ENCODE data around the gene BEND6. TPM values are rescaled to one million over a fixed set of nuclear protein-coding genes. Genes with fewer than 3 reads are reported as not detected.
A peak's percentile ranks its signal among the peaks of the same experiment; 100 is the strongest.

BEND6 gene
- total and polyA plus RNA-seq, 2 of the 13 experiments (the other 11 are each of a cell fraction or from before 2014, with no cell fraction given), result 0.20 to 0.21 TPM

DNA sequence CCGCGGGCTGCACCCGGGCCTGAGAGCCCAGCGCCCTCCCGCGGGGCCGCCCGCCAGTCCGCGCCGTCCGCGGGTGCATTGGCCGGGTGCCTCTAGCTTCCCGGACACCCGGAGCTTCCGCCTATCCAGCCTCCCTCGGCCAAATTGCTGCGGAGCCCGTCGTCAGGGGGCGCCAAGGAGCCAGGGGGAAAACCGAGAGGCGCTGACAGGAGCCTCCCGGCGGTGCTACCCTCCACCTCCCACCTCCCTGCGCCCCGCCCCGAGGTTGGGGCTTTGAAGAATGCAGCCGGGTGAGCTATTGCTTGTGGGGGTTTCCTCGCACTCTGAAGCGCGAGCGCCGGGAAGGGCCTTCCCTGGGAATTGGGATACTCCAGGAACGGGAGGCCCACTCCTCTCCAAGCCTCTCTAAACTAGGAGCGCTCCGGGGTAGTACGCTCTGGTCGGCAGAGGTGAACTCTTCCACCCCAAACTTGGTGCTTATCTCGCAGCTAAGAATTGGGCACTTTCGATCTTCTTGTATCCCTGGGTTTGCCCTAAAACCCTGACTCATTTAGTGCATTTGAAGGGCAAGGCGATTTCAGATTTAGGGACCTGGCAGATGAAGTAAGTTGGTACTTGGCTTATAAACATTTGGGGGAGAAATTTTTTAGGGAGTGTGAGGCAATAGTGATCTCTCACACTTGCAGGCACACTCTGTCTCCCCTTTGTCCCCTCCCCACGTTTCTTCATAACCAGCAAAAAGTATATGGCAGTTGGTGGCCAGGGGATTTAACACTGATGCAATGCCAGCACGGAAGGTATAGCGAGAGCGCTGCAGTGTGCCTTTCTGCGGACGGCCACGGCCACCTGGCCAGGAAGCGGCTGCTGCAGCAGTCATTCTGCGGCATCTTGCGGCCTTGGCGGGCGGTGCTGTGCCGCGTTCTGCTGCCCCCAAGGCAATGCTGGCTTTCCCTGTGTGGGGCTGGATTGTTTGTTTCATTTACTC, 556 bp downstream of the BEND6 start (continued):
- TF ChIP-seq ZKSCAN1 (IDR thresholded peaks at IDR 0.05; ENCODE audit: low read length), result no peak
- TF ChIP-seq, protein P1, sequence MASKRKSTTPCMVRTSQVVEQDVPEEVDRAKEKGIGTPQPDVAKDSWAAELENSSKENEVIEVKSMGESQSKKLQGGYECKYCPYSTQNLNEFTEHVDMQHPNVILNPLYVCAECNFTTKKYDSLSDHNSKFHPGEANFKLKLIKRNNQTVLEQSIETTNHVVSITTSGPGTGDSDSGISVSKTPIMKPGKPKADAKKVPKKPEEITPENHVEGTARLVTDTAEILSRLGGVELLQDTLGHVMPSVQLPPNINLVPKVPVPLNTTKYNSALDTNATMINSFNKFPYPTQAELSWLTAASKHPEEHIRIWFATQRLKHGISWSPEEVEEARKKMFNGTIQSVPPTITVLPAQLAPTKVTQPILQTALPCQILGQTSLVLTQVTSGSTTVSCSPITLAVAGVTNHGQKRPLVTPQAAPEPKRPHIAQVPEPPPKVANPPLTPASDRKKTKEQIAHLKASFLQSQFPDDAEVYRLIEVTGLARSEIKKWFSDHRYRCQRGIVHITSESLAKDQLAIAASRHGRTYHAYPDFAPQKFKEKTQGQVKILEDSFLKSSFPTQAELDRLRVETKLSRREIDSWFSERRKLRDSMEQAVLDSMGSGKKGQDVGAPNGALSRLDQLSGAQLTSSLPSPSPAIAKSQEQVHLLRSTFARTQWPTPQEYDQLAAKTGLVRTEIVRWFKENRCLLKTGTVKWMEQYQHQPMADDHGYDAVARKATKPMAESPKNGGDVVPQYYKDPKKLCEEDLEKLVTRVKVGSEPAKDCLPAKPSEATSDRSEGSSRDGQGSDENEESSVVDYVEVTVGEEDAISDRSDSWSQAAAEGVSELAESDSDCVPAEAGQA (IDR thresholded peaks at IDR 0.05; ENCODE audit: low read depth), result 0 out of 2 replicates have a peak, but pooled peaks have one; percentile 48
- TF ChIP-seq, protein P1 (CRISPR knock-in tag; IDR thresholded peaks at IDR 0.05; ENCODE audit: borderline replicate concordance), result no peak
- TF ChIP-seq SMYD3 (CRISPR knock-in tag; IDR thresholded peaks at IDR 0.05), result no peak
- no peak for TF ChIP-seq SMARCC2 (IDR thresholded peaks at IDR 0.05)
- TF ChIP-seq TBL1XR1 (IDR thresholded peaks at IDR 0.05; ENCODE audit: borderline replicate concordance, low read length, partially characterized antibody), result no peak
- TF ChIP-seq WIZ (CRISPR knock-in tag; IDR thresholded peaks at IDR 0.05), result no peak
- 0 out of 2 replicates have a peak, but pooled peaks have one; percentile 30 for TF ChIP-seq ZNF121 (CRISPR knock-in tag; IDR thresholded peaks at IDR 0.05)
- TF ChIP-seq ZNF235 (CRISPR knock-in tag; IDR thresholded peaks at IDR 0.05; ENCODE audit: borderline replicate concordance), result no peak
- TF ChIP-seq ZNF501 (CRISPR knock-in tag; IDR thresholded peaks at IDR 0.05), result peak; percentile 71
- TF ChIP-seq ZNF615 (CRISPR knock-in tag; IDR thresholded peaks at IDR 0.05; ENCODE audit: borderline replicate concordance), result peak; percentile 91; the same call in 1 of the 2 replicates
- TF ChIP-seq ZNF737 (CRISPR knock-in tag; IDR thresholded peaks at IDR 0.05; ENCODE audit: borderline replicate concordance), result no peak
- no peak for TF ChIP-seq NFATC3 (CRISPR knock-in tag; IDR thresholded peaks at IDR 0.05)
- no peak for TF ChIP-seq SMARCE1 (IDR thresholded peaks at IDR 0.05; ENCODE audit: borderline replicate concordance)
- TF ChIP-seq NKX3-1 (CRISPR knock-in tag; IDR thresholded peaks at IDR 0.05), result no peak
- no peak for TF ChIP-seq ZNF24 (IDR thresholded peaks at IDR 0.05)
- 0 out of 2 replicates have a peak, but pooled peaks have one; percentile 1 for TF ChIP-seq CREB1 (IDR thresholded peaks at IDR 0.05)
- no peak for TF ChIP-seq CREB1 (CRISPR knock-in tag; IDR thresholded peaks at IDR 0.05)
- peak; percentile 34 for TF ChIP-seq SKI (IDR thresholded peaks at IDR 0.05; ENCODE audit: partially characterized antibody)
- TF ChIP-seq MED1 (CRISPR knock-in tag; IDR thresholded peaks at IDR 0.05), result peak; percentile 36; the same call in 1 of the 2 replicates
- TF ChIP-seq, protein P2, sequence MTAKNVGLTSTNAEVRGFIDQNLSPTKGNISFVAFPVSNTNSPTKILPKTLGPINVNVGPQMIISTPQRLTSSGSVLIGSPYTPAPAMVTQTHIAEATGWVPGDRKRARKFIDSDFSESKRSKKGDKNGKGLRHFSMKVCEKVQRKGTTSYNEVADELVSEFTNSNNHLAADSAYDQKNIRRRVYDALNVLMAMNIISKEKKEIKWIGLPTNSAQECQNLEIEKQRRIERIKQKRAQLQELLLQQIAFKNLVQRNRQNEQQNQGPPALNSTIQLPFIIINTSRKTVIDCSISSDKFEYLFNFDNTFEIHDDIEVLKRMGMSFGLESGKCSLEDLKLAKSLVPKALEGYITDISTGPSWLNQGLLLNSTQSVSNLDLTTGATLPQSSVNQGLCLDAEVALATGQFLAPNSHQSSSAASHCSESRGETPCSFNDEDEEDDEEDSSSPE (CRISPR knock-in tag; IDR thresholded peaks at IDR 0.05), result no peak
- no peak for TF ChIP-seq FOXP1 (IDR thresholded peaks at IDR 0.05)
- TF ChIP-seq FOXP1 (CRISPR knock-in tag; IDR thresholded peaks at IDR 0.05), result no peak
- no peak for TF ChIP-seq RBM39 (IDR thresholded peaks at IDR 0.05; ENCODE audit: low read depth, low read length, poor library complexity, severe bottlenecking)
- no peak for TF ChIP-seq JARID2 (CRISPR knock-in tag; IDR thresholded peaks at IDR 0.05; ENCODE audit: insufficient replicate concordance)
